GM12878 (cell line): Measurements from ENCODE around the gene PLIN3. TPM values are rescaled to one million over a fixed set of nuclear protein-coding genes. Genes with fewer than 3 reads are reported as not detected.

Experiments used
- ATAC-seq: fragments of 200-7000 bp; cut with Tn5 transposase; 3 replicates; pipeline ENCODE4 v1.9.1; 2020; ENCODE audit warnings: mild to moderate bottlenecking, moderate library complexity
- BruUV-seq: library from RNA; stranded (reverse); fragments of 400-500 nt; replicated peaks from 2 replicates; lab custom pipeline; 2021; lab: Mats Ljungman, UMichigan
- CTCF ChIA-PET: fragments of 300-600 bp; sonication (Branson Sonifier 250); formaldehyde crosslinking; extraction: SDS; loops from one replicate; lab custom pipeline; 2021; ENCODE audit warnings: inconsistent platforms; lab: Yijun Ruan, JAX
- POLR2A ChIA-PET: fragments of 350-600 bp; formaldehyde crosslinking; extraction: SDS; loops from one replicate; lab custom pipeline; 2021; ENCODE audit warnings: inconsistent platforms; lab: Charles Lee
- RAD21 ChIA-PET: fragments of 300-600 bp; sonication (Branson Sonifier 250); formaldehyde crosslinking; loops from one replicate; lab custom pipeline; 2023; ENCODE audit warnings: antibody characterized with exemption; ENCODE audit not compliant: unreplicated experiment; lab: Charles Lee
- SMC1A ChIA-PET: fragments of 300-600 bp; sonication (Branson Sonifier 250); formaldehyde crosslinking; loops from one replicate; lab custom pipeline; 2023; ENCODE audit not compliant: unreplicated experiment, uncharacterized antibody; lab: Charles Lee
- DNase-seq: peaks from one replicate; pipeline ENCODE4 v3.0.0-alpha.2; 2011; ENCODE audit warnings: low read depth, low spot score
- FAIRE-seq: peaks from 3 replicates; lab custom pipeline; 2011; peaks lifted over from hg19 to GRCh38; lab: Jason Lieb, UNC
- H2AFZ ChIP-seq: 2 replicates; pipeline ENCODE4 v1.6.0; 2011; ENCODE audit warnings: low read depth, low read length, control low read depth; ENCODE audit not compliant: control insufficient read depth
- H3K27ac ChIP-seq: 2 replicates; pipeline ENCODE4 v1.5.1; 2011; ENCODE audit warnings: control low read depth; ENCODE audit not compliant: control insufficient read depth, insufficient read depth
- H3K27me3 ChIP-seq, 2 experiments: replicated peaks in 1 of 2; 2 replicates each; pipeline versions ENCODE4 v1.6.0 to v1.6.1; 2011; ENCODE audit warnings: low read length in 1 of 2; ENCODE audit not compliant: control insufficient read depth in 2 of 2, insufficient read depth in 2 of 2
- H3K36me3 ChIP-seq, 2 experiments: 2 replicates each; pipeline ENCODE4 v1.5.1; 2011; ENCODE audit warnings: low read length in 1 of 2; ENCODE audit not compliant: control insufficient read depth in 2 of 2, insufficient read depth in 2 of 2
- H3K4me1 ChIP-seq: 2 replicates; pipeline ENCODE4 v1.6.1; 2011; ENCODE audit warnings: mild to moderate bottlenecking, low read length, moderate library complexity, mixed read lengths; ENCODE audit not compliant: control insufficient read depth, insufficient read depth
- H3K4me2 ChIP-seq: 2 replicates; pipeline ENCODE4 v1.6.0; 2011; ENCODE audit warnings: control low read depth; ENCODE audit not compliant: control insufficient read depth, insufficient read depth
- H3K4me3 ChIP-seq: fragments of 200-600 bp; sonication (generic); 2 replicates; pipeline ENCODE4 v1.5.1; 2016
- H3K79me2 ChIP-seq: 2 replicates; pipeline ENCODE4 v1.6.0; 2011; ENCODE audit warnings: low read length; ENCODE audit not compliant: control insufficient read depth, insufficient read depth
- H3K9ac ChIP-seq: 2 replicates; pipeline ENCODE4 v1.8.0; 2011; ENCODE audit warnings: low read length, control low read depth, mixed read lengths; ENCODE audit not compliant: control insufficient read depth, insufficient read depth
- H3K9me3 ChIP-seq: replicated peaks from 3 replicates; pipeline ENCODE4 v1.5.1; 2011; ENCODE audit warnings: mild to moderate bottlenecking, low read length; ENCODE audit not compliant: control insufficient read depth, insufficient read depth
- H4K20me1 ChIP-seq: 2 replicates; pipeline ENCODE4 v1.6.0; 2011; ENCODE audit not compliant: control insufficient read depth, insufficient read depth
- EED ChIP-seq: sonication (generic); IDR thresholded peaks from 2 replicates; pipeline ENCODE4 v1.6.1; 2016; ENCODE audit warnings: antibody characterized with exemption, low read depth
- FOXM1 ChIP-seq: IDR thresholded peaks from 2 replicates; pipeline ENCODE4 v1.6.1; 2012; ENCODE audit warnings: low read depth, mild to moderate bottlenecking, inconsistent platforms, low read length, moderate library complexity
- MXI1 ChIP-seq: fragments of 150-350 bp; IDR thresholded peaks from 2 replicates; pipeline ENCODE4 v1.6.1; 2011; ENCODE audit warnings: low read depth, mild to moderate bottlenecking, inconsistent platforms, low read length, improper control_type of control experiment
- MYC ChIP-seq: IDR thresholded peaks from 2 replicates; pipeline ENCODE4 v1.6.1; 2011; ENCODE audit warnings: mild to moderate bottlenecking, low read length, moderate library complexity, inconsistent platforms; ENCODE audit not compliant: insufficient read depth, insufficient replicate concordance, insufficient read length, severe bottlenecking
- POLR2A ChIP-seq: IDR thresholded peaks from 2 replicates; pipeline ENCODE4 v1.6.1; 2011; ENCODE audit warnings: low read depth, mild to moderate bottlenecking, low read length
- POU2F2 ChIP-seq: IDR thresholded peaks from 3 replicates; pipeline ENCODE4 v1.6.1; 2011; ENCODE audit warnings: low read depth, mild to moderate bottlenecking, low read length, borderline replicate concordance
- RUNX3 ChIP-seq: IDR thresholded peaks from 2 replicates; pipeline ENCODE4 v1.6.1; 2012; ENCODE audit warnings: low read length, inconsistent platforms
- SMAD5 ChIP-seq: IDR thresholded peaks from 2 replicates; pipeline ENCODE4 v1.6.1; 2016; ENCODE audit warnings: antibody characterized with exemption, low read depth
- STAT3 ChIP-seq: IDR thresholded peaks from 2 replicates; pipeline ENCODE4 v1.6.1; 2011; ENCODE audit warnings: low read depth, low read length, improper control_type of control experiment
- YY1 ChIP-seq: IDR thresholded peaks from 2 replicates; pipeline ENCODE4 v1.6.1; 2011; ENCODE audit warnings: low read depth, mild to moderate bottlenecking, low read length
- ZNF274 ChIP-seq: IDR thresholded peaks from one replicate; pipeline ENCODE4 v1.8.0; 2011; ENCODE audit not compliant: insufficient read length, insufficient read depth
- WGBS: methylation state at CpG from one replicate; pipeline ENCODE4 v1.1.6; 2016; ENCODE audit warnings: low lambda C conversion rate; ENCODE audit not compliant: insufficient replicate concordance, insufficient coverage; ENCODE audit errors: missing lambda C conversion rate; 5-methylcytosine and 5-hydroxymethylcytosine counted together
- in situ Hi-C: fragments of 300-500 bp; cut with MboI; formaldehyde crosslinking; loops from 9 replicates; pipeline ENCODE4 v1.14.3; 2018; ENCODE audit warnings: mixed read lengths
- intact Hi-C: fragments of 100-400 bp; cut with micrococcal nuclease; formaldehyde crosslinking; loops from one replicate; pipeline ENCODE4 v1.14.2; 2022; ENCODE audit not compliant: unreplicated experiment
- polyA plus RNA-seq, 11 experiments: library from polyadenylated mRNA; depleted of rRNA in 4 of 11; unstranded in 6 of 11; stranded (reverse) in 5 of 11; fragments of >200 nt; fragmentation: Nextera tagmentation in 4 of 11; fragmentation: Illumina TruSeq in 1 of 11; extraction: Ambion mirVana in 4 of 11; extraction: Trizol in 1 of 11; gene quantifications; 1 replicate in 1 of 11; 2 replicates in 10 of 11; pipeline versions ENCODE4 v1.2.1 to v1.2.3, GENCODE V29; 2011 to 2016; ENCODE audit warnings: inconsistent platforms in 2 of 11, missing spikeins in 2 of 11, low read depth in 1 of 11
- total RNA-seq, 4 experiments: library from RNA; depleted of rRNA in 3 of 4; stranded (reverse); fragments of >200 nt in 3 of 4; fragmentation: Illumina TruSeq in 1 of 4; extraction: Trizol in 1 of 4; gene quantifications; 2 replicates each; pipeline versions ENCODE4 v1.2.1 to v1.2.3, GENCODE V29; 2013 to 2021

Gene PLIN3
- total and polyA plus RNA-seq, 10 of the 15 experiments (the other 5 are each of a cell fraction or from before 2014, with no cell fraction given): 7.7 to 71.4 (median 66.8) TPM

DNA sequence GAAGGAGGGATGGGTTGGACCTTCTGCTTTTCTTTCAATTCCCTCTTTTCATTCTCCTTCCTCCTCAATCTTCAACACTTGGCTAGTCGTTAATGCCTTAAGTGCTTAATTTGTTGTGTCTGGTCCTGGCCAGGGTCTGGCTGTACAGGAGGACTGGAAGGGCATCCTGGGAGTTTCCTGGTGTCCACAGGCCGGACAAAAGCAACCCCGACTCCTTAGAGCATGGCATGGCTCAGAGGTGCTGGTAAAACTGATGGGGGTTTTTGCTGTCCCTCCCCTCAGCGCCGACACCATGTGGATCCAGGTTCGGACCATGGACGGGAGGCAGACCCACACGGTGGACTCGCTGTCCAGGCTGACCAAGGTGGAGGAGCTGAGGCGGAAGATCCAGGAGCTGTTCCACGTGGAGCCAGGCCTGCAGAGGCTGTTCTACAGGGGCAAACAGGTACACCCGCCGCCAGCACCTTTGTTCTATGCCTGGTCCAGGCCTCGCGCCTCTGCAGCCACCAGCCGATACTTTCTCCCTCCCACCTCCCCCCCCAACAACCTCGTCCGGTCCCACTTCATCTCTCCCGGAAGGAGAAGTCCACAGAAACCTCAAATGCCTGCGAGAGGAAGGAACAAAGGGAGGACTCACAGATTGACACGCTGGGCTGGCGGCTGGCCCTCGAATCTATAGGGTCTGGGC is 43.3 kb upstream of the PLIN3 start:
- no TSS peak for BruUV-seq
- Histone ChIP-seq H3K4me1 (peaks cover 33% of the 10 kb centered on the region), H4K20me1 (no peaks in the 10 kb centered on the region)

More for the DNA sequence above, 43.3 kb upstream of the PLIN3 start:
- Histone ChIP-seq H3K79me2 (peaks cover 55% of the 10 kb centered on the region), H3K9ac (peak overlapping the region; percentile 89), H3K36me3 (peaks cover 3 to 13% of the 10 kb centered on the region in 2 experiments), H3K27me3 (no peaks in the 10 kb centered on the region), H3K9me3 (no peaks in the 10 kb centered on the region), H2AFZ (peak overlapping the region; percentile 76), H3K4me2 (peak overlapping the region; percentile 100), H3K27ac (peak overlapping the region; percentile 78), H3K4me3 (peak overlapping the region; percentile 99)
- ATAC-seq (peak; percentile 20), DNase-seq (no peak), FAIRE-seq (no peak)
- WGBS: 1% methylated on average over 23 of the region's 23 CpGs
- ChIA-PET POLR2A (interaction anchor here (1.1 to 2.4 kb wide), 4 partner anchors 40 to 101 kb away, joined by 3 to 13 read pairs (median 10); partner anchors contain the start of genes KDM4B and PLIN3), CTCF (interaction anchor here (0.6 to 4.8 kb wide), 23 partner anchors 8 to 1383 kb away, joined by 3 to 310 read pairs (median 6); partner anchors contain the start of genes ARRDC5, FEM1A, KDM4B and PLIN3), SMC1A (interaction anchor here (0.9 to 4.0 kb wide), 9 partner anchors 38 to 101 kb away, joined by 3 to 94 read pairs (median 17); partner anchors contain the start of gene PLIN3)
- intact Hi-C loops: loop anchor here (1.0 to 5.0 kb wide), 4 partner anchors 38 to 188 kb away; partner anchors contain the start of genes DPP9 and KDM4B
- TF ChIP-seq POU2F2 (no peak), YY1 (0 out of 2 replicates have a peak, but pooled peaks have one; percentile 0), MYC (peak; percentile 46), SMAD5 (no peak), ZNF274 (no peak), RUNX3 (peak; percentile 44; the same call in 1 of the 2 replicates), MXI1 (peak; percentile 50; the same call in 1 of the 2 replicates), POLR2A (peak; percentile 34; the same call in 1 of the 2 replicates), STAT3 (no peak), FOXM1 (no peak), EED (0 out of 2 replicates have a peak, but pooled peaks have one; percentile 14)
- TF ChIP-seq, all 136 proteins: peak for 6
- in situ Hi-C loops: loop anchor here (5.0 kb wide), 2 partner anchors 38 to 103 kb away; no protein-coding TSS in a partner anchor
- RAD21 ChIA-PET: interaction anchor here (1.1 to 5.4 kb wide), 13 partner anchors 41 to 121 kb away, joined by 3 to 176 read pairs (median 7); partner anchors contain the start of genes FEM1A, PLIN3 and TICAM1
